GM12878 (cell line): ENCODE measurements around the gene CCDC68.

Experiments
- EZH2 ChIP-seq: IDR thresholded peaks from 2 replicates; pipeline ENCODE4 v1.6.1; 2012; ENCODE audit warnings: low read depth, mild to moderate bottlenecking, control low read depth, inconsistent platforms, low read length, borderline replicate concordance; ENCODE audit not compliant: control insufficient read depth
- HDAC6 ChIP-seq: fragments of 200-600 bp; sonication (generic); IDR thresholded peaks from one replicate; pipeline ENCODE4 v1.8.0; 2017; ENCODE audit warnings: antibody characterized with exemption; ENCODE audit not compliant: unreplicated experiment
- NRF1 ChIP-seq: conservative IDR thresholded peaks from 2 replicates; pipeline ENCODE4 v1.6.1; 2011; ENCODE audit warnings: mild to moderate bottlenecking, low read depth, low read length, improper control_type of control experiment

DNA sequence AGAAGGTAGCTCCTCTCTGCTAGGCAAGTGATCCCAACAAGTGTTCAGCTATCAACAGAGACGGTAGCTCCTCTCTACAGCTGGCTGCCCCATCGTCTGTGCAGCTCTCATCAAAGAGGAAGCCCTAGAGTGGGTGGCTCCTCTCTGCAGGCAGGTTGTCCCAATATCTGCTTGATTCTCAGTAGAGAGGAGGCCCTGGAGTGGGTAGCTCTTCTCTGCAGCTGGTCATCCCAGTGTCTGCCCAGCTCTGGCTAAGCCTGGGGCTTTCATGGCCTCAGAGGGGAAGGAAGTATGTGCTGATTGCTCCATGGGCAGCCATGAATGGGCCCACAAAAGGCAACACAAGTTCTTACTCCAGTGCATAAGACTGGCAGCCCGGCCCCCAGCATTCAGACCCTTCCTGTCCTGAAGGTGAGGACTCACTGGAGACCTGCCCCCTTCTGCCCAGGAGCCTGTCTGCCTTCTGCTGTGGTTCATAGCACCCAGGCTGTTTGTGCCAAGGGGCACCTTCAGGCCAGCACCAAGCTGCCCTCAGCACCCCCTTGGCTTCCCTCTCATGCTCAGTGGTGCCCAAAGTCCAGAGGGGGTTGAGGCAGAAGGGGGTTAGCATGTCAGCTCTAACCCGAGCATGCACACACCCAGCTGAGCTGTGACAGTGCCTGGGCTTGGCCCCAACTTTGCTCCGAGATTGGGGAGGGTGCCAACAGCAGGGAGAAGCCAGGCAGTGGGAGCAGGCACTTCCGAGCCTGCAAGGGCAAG is 48.9 kb downstream of the CCDC68 start:
- TF ChIP-seq HDAC6: no peak
- no peak for TF ChIP-seq EZH2
- no peak for TF ChIP-seq NRF1
